Stimulated activated CD4-positive, alpha-beta T cell treated with anti-CD3 and anti-CD28 coated beads, Interleukin-1b, Interleukin-23, amount 100 ng/mL, for 24 hours (primary cell): Measurements from ENCODE around the gene FBLN2.

ENCODE experiments used
- DNase-seq, 4 experiments: peaks; one replicate each; pipeline ENCODE4 v3.0.0-alpha.2; 2020; ENCODE audit warnings: low read depth in 4 of 4, low spot score in 1 of 4

The FBLN2 gene

DNA sequence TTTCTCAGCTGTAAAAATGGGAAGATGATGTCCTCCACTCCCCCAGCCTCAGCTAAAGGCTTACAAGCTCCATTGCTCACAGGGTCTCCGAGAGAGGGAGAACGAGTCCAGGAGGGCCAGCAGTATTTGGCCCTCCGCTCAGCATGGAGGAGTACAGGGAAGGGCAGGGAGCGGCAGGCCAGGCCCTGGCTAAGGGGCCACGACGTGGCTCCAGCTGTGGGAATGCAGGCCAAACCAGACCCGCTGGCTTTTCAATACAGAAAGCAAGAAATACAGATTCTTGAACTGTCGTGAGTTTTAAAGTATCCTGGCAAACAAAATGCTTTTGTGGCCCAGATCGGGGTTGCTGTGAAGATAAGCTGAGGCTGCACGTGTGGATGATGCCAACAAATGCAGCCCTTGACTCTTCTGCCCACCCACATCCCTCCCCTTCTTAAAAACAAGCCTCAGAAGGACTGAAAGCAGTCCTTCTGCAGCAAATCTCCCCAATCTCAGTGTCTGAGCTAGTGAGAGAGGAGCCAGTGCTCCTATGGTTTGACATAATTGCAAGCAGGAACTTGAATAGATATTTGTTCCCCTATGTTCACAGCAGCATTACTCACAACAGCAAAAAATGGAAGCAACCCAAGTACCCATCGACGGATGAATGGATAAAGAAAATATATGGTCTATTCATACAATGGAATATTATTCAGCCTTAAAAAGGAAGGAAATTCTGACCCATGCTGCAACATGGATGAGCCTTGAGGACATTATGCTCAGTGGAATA, 18.5 kb upstream of the FBLN2 start:
- no peak for DNase-seq

DNA sequence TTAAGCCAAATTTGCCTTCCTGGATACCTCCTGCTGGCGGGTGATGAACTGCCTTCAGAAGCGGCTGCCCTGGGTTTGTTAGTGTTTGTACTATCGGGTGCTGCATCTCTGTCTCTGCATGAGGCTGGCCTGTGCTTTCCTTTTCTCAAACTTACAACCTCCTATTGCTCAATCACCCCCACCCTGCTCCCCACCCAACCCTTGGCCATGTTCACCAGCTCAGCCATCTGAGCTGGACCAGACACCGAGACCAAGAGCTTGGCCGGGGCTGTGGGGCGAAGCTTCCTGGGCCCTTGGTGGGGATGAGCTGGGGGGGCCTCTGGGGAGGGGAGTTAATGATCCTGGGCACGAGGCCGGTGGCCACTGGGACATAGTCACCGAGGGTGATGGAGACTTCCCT, 16.8 kb upstream of the FBLN2 start:
- DNase-seq: no peak

DNA sequence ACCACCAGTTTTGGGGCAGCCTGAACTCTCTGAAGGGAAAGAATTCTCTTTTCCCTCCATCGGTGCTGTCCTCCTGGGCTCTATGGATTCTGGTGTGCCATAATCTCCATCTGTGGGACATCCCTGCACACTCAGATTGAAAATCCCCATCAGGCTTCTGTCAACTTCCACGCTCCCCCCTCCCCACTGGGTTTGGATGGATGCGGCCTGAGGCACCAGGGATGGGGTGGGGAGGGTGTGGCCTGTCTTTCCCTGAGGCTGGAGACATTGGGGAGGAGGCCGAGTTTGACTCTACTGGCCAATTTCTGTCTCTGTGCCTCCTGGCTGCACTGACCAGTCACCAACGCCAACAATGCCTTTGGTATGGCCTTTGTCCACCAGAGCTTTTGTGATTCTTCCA, 16.3 kb upstream of the FBLN2 start:
- DNase-seq: no peak

DNA sequence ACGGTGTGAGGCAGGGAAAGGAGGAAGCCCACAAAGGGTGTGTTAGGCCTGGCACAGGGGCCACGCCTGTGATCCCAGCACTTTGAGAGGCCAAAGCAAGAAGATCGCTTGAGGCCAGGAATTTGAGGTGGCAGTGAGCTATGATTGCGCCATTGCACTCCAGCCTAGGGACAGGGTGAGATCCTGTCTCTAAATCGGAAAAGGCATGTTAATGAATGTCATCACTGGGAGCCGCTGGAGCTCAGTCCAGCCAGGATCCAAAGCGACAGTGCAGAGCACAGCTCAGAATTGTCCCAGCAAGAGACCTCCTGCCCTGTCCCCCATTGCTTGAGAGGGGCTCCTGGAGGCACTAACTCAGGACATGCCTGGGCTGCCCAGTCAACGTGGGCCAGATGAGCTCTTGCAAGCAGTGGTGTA, 15.0 kb upstream of the FBLN2 start:
- no peak for DNase-seq

DNA sequence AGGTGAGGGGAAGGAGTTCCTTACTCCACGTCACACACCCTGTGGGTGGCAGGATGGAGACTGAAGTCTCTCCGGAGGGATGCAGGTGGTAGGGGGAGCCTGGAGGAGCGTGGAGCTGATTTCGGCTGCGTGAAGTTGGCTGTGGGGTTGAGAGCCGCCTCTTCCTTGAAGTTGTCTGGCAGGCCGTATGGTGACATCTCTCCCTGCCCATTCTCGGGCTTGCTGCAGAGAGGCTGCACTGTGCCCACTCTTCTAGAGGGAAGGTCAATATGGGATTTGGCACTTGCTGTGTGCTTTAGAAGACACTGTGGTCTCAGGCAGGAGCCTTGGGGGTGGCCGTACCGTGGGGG, 13.4 kb upstream of the FBLN2 start:
- DNase-seq: no peak

DNA sequence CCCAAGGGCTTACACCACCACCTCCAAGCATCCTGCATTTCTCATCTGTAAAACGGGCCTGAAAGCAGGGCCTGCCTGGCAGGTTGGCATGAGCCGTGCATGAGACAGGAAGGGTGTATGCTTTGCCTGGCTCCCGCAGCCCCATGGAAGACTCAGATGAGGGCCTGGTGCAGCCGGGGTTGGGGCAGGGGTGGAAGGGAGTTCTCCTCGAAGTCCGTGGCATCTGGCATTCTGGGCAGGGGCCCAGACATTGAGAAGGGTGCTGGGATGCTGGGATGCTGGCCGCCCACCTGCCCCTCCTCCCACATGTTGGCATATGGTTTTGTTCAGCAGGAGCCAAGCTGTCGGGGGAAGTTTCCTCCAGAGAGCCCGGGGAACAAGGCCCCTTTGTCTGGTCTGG, 13.0 kb upstream of the FBLN2 start:
- no peak for DNase-seq

DNA sequence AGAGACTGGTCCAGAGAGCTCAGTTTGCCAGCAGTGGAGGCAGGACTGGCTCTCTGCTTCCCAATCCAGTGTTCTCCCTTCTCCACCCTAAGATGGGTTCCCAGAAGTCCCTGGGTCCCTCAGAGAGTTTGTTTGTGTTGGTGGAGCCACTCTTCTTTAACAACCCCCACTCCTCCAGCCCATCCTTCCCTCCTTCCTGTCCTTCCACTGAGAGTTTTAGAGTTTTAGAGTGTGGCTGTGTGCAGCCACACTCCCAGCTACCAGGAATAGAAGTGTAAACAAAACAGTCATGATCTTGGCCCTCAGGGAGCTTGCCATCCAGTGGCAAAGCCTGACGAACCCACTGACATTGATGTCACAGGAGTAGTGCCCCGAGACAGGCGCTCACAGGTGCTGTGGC, 12.5 kb upstream of the FBLN2 start:
- no peak for DNase-seq

DNA sequence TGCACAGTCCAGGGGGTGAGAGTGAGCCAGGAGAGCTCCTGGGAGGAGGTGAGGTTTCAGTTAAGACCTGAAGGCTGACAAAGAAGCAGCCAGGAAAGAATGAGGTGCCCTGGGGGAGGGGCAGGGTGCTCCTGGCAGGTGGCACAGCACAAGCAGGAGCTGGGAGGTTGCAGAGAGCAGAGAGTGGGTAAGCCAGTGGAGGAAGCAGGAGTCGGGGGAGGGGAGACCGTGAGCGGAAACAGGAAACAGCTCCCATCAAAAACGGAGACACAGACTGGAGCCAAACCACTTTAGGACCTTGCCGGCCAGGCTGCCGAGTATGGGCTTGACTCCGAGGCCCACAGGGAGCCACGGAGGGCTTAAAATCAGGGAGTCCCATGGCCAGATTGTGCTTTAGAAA, 12.1 kb upstream of the FBLN2 start:
- no peak for DNase-seq

DNA sequence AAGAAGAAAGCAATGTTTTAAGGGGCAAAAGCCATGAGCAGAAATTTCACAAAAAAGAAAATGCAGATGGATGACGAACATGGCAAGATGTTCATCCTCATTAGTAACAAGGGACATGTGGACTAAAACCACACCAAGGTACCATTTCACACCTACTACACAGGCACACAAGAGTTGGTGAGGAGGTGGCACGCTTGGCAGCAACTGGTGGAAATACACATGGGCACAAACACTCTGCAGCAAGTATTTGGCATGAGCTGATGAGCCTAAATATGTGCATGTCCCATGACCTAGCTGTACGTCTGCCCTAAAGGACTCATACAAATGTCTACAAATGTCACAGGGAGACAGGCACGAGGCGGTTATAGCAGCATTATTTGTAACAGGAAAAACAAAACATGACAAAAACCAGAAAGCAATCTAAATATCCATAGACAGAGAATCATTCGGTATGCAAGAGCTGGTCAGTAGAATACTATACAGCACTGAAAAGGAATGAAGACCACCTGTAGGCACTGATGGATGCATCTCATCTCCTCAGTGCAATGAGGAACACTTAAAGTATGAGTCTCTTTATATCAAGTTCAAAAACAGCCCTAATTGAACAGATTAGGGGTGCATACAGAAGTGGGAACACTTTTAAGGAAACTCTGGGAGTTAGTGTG, 11.5 kb upstream of the FBLN2 start:
- DNase-seq: no peak

DNA sequence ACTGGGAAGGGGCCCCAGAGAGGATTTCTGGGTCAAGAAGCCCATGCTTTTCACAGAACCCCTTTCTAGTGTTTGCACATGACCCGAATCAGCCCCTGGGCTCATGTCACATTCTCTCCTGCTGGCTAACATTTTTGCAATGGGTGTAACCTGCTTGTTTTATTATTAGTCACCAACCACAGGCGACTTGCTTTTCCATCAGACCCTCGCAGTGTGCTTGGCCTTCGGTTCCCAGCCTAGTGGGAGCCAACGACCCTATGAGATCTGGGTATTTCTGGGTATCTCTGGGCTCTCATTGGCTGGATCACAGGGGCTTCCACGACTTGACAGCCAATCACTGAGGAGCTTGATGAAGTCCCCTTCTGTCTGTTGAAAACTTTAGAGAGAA, 11.0 kb upstream of the FBLN2 start:
- no peak for DNase-seq

DNA sequence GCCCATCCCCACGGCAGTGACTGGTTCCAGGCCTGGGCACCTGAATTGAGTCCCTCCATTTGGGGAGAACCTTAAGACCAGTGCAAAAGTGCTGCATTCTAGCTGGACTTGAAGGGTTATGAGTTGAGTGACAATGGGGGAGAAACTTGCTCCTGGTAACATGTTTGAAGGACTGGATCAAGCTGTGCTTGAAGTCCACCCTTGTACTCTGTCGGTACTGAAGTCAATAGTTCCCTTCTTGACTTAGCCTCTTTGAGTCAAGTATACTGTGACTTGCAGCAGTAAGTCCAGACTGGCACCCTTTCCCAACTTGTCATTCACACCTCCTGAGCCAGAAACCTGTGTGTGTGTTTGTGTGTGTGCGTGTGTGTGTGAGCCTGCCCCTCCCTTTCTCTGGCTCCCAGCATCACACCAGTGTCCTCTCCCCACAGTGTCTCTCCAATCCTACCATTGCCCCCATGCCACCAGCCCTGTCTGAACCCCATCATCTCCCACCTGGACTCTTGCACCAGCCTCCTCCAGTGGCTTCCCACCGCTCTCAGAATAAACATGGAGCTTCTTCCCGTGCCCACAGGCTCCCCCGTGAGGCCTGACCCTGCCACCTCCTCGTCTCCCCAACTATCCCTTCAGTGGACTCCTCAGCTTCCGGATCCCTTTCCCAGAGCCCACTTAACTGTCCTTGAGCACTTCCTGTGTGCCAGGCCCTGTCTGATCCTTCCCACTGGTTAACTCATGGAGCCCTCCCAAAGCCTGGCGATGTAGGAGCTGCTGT, 10.2 kb upstream of the FBLN2 start:
- DNase-seq: no peak

DNA sequence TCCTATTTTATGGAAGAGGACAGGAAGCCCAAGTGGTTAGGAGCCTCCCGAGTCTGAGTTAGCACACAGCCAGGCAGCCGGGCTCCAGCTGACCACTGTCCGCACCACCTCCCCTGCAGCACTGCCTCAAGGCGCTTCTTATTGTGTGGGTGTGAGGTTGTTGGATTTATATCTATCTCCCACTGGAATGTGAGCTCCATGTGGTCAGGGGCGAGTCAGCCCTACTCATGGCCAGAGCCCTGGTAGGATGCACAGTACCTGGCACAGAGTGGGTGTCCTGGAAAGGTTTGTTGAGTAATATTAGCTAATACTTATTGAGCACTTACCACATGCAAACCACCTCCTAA, 9.7 kb upstream of the FBLN2 start:
- no peak for DNase-seq

DNA sequence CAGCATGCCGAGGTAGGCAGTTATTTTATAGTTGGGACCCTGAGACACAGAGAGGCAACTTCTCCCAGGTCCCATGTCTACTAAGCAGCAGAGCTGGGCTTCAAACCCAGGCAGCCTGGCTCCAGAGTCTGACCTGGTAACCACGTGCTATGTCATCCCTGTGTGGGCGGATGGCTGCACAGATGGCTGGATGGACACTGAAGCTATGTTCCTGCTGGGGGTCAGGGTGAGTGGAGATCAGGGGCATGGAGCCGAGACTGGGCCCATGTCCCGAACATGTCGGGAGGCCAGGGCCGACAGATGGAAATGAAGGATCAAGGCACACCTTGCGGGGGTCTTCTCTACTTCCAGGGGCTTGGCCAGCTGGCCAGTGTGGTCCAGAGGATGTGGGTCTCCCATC, 9.3 kb upstream of the FBLN2 start:
- DNase-seq: no peak

DNA sequence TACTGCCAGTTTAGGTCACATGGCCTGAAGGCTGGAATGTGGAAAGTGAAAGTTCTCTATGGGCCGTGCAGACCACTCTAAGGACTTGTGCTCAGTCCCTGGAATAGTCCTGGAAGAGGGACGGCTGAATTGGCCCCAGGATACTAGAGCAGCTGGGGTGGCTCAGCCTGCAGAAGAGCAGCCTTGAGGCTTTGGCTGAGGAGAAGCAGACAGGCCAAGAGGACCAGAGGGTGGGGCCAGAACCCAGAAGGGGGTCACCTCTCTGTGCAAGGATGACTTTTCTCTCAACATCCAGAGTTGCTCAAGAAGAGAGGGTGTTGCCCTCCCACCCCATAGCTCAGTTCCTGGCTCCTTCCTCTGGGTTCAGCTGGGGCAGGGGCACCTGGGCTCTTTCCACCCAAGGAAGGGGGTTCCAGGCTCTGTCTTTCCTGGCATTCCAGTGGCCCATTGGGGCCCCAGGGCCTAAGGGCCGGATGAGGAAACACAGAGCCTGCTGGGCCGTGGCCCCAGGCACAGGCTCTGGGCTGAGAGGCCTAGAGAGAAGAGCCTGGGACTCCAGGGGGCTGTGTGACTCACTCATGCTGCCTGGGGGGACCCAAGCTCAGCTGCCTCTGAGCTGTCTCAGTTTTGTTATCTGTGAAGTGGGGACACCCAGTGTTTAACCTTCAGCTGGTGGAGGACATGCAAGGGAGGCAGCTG, 8.5 kb upstream of the FBLN2 start:
- no peak for DNase-seq

DNA sequence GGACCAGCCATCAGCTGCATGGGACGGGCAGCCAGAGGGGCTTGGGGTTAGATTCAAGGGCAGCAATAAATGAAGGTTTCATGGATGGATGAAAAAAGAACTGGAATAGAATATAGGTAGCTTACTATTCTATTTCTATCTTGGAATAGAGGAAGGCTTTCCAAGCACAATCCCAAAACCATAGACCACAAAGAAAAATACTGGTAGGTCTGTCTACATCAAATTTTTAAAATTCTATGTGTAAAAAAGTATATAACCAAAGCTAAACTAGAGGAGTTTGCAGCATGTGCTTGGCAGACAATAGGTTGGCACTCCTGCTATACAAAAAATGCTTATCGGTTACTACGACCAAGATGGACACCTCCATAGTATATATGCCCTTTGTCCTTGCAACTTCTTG, 7.2 kb upstream of the FBLN2 start:
- DNase-seq: no peak

DNA sequence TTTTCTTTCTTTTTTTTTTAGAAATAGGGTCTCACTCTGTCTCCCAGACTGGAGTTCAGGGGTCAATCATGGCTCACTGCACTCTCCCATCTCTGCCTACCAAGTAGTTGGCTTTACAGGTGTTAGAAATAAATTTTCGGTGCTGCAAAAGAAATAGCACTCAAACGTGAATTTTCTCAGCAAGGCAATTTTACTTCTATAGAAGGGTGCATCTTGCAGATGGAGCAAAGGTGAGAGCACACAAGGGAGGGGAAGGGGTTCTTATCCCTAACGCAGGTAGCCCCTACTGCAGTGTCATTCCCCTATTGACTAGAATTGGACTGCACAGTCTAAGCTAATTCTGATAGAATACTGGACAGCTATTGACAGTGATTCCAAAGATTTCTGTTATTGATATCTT, 6.8 kb upstream of the FBLN2 start:
- no peak for DNase-seq

DNA sequence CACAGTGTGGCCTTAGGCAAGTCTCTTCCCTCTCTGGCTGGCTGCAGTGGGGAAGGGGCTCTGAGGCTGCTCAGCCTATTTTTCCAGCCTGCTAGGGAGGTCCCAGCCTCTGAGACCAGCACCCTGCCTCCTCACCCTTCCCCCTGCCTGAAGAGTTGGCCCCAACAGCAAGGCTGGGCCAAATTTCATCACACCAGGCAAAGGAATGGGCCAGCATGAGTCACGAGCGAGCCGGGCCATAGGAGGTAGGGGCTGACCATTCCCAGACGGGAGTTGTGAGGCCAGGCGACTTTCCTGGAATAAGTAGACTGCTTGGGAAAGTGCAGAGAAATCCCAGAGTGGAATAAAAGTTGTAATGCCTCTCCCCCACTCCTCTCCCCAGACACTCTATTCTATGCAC, 5.7 kb upstream of the FBLN2 start:
- DNase-seq: no peak

DNA sequence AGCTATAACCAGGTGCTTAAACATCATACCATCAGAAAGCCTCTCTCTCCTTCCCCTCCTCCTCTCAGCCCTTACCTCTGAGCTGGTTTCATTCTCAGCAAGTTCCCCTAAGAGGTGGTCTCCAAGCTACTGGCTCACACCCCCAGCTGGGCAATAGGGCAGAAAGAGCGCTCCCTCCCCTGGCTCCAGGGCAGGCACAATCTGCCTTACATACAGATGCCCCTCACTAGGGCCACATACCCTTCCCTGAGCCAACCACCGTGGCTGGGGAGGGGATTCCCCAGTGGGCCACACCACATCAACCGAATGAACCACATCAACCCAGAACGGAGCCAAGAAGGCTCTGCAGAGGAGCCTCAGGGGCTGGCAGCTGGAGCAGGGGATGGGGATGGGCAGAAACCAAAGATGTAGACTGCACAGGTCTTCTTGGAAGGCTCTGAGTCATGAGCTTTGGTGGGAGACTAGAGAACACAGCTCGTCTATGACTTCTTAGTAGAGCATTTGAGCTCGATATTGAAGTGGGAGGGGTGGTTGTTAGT, 4.6 kb upstream of the FBLN2 start:
- peak in 2 of 4 experiments; percentile 14 to 50 for DNase-seq

DNA sequence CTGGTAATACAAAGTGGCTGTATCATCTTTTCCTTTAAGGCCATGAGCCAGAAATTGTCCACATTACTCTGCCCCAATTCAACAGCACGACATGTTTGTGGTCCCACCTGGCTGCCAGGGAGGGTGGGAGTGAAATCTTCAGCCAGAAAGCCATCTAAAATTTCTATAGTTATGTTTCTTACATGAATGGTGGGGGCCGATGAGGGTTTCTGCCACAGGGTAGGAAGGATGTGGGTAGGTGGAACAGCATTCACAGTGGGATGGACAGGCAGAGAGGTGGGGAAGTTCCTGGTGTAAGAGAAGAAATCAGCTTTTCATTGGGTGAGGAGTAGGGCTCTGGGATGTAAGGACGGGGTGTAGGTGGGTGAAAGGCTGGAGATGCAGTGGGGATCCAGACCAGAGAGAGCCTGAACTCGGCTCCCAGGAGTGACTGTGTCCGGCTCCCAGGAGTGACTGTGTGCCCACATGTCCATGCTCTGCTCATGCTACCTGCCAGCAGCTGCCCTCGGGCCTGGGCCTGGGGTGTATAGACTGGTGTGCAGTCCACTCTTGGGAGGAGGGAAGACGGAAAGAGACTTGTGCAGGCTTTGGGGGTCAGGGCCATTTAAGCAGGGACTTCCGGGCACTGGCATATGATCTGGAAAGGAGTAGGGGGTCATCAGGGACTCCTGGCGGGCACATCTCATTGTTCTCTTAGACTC, 3.8 kb upstream of the FBLN2 start:
- DNase-seq: no peak

DNA sequence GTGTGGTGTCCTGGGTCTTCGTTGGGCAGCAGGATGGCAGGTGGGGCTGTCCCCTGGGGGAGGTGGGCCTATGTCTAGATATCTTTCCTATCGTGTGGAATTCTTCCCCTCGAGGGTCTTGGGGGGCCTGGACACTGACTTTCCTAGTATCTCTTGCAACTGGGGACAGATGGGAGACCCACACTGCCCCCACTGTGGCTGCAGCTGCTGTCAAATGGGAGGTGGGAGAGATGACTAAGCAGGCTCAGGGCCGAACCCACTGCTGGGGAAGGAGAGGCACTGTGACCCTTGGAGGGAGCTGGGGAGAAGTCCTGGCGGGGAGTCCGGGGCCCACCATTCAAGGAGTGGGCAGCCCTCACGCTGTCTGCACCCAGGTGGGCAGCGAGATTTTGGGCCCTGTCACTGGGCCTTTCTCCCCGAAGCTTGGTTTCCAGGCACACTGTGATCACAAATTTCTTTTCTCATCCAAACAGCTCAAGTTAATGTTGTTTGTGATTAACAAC, 2.9 kb upstream of the FBLN2 start:
- DNase-seq: no peak

DNA sequence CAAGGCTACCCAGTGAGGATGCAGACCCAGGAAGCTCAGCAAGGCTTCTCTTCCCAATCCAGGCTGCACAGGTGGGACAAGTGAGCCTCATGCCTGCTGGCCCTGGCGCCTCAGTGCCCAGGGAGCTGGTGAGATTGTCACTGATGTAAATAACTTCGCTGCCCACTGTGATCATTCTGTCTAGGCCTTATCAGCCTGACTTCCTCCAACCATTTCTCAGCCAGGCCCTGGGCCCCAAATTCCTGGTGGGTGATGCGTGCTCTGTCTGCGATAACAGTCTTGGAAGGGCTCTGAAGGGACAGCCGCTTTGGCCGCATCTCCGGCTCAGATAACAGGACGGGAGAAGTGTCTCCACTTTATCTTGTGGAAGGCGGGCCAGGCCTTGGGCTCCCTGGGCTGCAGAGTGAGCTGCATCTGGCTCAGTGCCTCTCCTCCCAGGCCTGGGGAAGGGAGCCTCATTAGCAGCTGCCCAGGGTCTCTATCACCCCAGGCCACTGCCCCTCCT, 2.2 kb upstream of the FBLN2 start:
- DNase-seq: no peak
